Neural cell (in vitro differentiated cells): ENCODE results near the gene EPB41. TPM values are rescaled to one million over a fixed set of nuclear protein-coding genes. Genes with fewer than 3 reads are reported as not detected.

Source experiments
- H2AFZ ChIP-seq: fragments of 200-600, 300-800 bp; sonication (generic), shearing (Covaris generic); 2 replicates; pipeline ENCODE4 v1.6.0; 2014; ENCODE audit warnings: low read depth, mild to moderate bottlenecking, antibody characterized with exemption, low read length, moderate library complexity
- H3F3A ChIP-seq: fragments of 200-600 bp; shearing (Covaris generic); 2 replicates; pipeline ENCODE4 v1.6.1; 2016; ENCODE audit warnings: mild to moderate bottlenecking, moderate library complexity, mixed read lengths, antibody characterized with exemption, low read length; ENCODE audit not compliant: insufficient read depth, poor library complexity, severe bottlenecking
- H3K27ac ChIP-seq: fragments of 200-600, 300-800 bp; sonication (generic), shearing (Covaris generic); 2 replicates; pipeline ENCODE4 v1.5.1; 2014; ENCODE audit warnings: mild to moderate bottlenecking, low read length, moderate library complexity
- H3K27me3 ChIP-seq: fragments of 300-800, 200-600 bp; sonication (generic), shearing (Covaris generic); 2 replicates; pipeline ENCODE4 v1.6.0; 2014; ENCODE audit warnings: mild to moderate bottlenecking, low read depth, low read length, moderate library complexity; ENCODE audit not compliant: insufficient read depth
- H3K36me3 ChIP-seq: fragments of 300-800, 200-600 bp; sonication (generic), shearing (Covaris generic); 2 replicates; pipeline ENCODE4 v1.5.1; 2014; ENCODE audit warnings: mild to moderate bottlenecking, antibody characterized with exemption, low read length, moderate library complexity; ENCODE audit not compliant: insufficient read depth
- H3K4me2 ChIP-seq: fragments of 300-800, 200-600 bp; sonication (generic), shearing (Covaris generic); 2 replicates; pipeline ENCODE4 v1.6.0; 2014; ENCODE audit warnings: mild to moderate bottlenecking, low read length
- H3K4me3 ChIP-seq: fragments of 300-800, 200-600 bp; sonication (generic), shearing (Covaris generic); 2 replicates; pipeline ENCODE4 v1.5.1; 2014; ENCODE audit warnings: mild to moderate bottlenecking, low read length, moderate library complexity
- H3K79me2 ChIP-seq: fragments of 200-600 bp; shearing (Covaris generic); replicated peaks from 2 replicates; pipeline ENCODE4 v1.6.0; 2014; ENCODE audit warnings: mild to moderate bottlenecking, low read length, moderate library complexity; ENCODE audit not compliant: insufficient read depth
- H3K9ac ChIP-seq: fragments of 300-800, 200-600 bp; sonication (generic), shearing (Covaris generic); 2 replicates; pipeline ENCODE4 v1.6.1; 2016; ENCODE audit warnings: mild to moderate bottlenecking, low read length, mixed read lengths
- H3K9me2 ChIP-seq: fragments of 200-600 bp; shearing (Covaris generic); 2 replicates; pipeline ENCODE4 v1.6.1; 2016; ENCODE audit warnings: mild to moderate bottlenecking, low read length, mixed read lengths; ENCODE audit not compliant: insufficient read depth
- H3K9me3 ChIP-seq: fragments of 200-600, 300-800 bp; sonication (generic), shearing (Covaris generic); 2 replicates; pipeline ENCODE4 v1.6.1; 2016; ENCODE audit warnings: mild to moderate bottlenecking, mixed run types, low read length, moderate library complexity, mixed read lengths
- H4K20me1 ChIP-seq: fragments of 200-600 bp; shearing (Covaris generic); 2 replicates; pipeline ENCODE4 v1.6.1; 2016; ENCODE audit warnings: mild to moderate bottlenecking, mixed run types; ENCODE audit not compliant: insufficient read depth
- CTCF ChIP-seq: fragments of 450-650 bp; IDR thresholded peaks from 2 replicates; pipeline ENCODE4 v1.5.1; 2014; ENCODE audit warnings: antibody characterized with exemption, mild to moderate bottlenecking, moderate library complexity; ENCODE audit not compliant: poor library complexity, severe bottlenecking
- EP300 ChIP-seq: fragments of 450-650 bp; conservative IDR thresholded peaks from 2 replicates; pipeline ENCODE4 v1.6.1; 2014; ENCODE audit warnings: antibody characterized with exemption, mild to moderate bottlenecking, moderate library complexity; ENCODE audit not compliant: poor library complexity, severe bottlenecking
- EZH2 ChIP-seq: fragments of 200-600, 300-800 bp; shearing (Covaris generic), sonication (generic); IDR thresholded peaks from 2 replicates; pipeline ENCODE4 v1.6.1; 2014; ENCODE audit warnings: antibody characterized with exemption, low read length, borderline replicate concordance, mild to moderate bottlenecking; ENCODE audit not compliant: insufficient read depth, poor library complexity, severe bottlenecking
- MXI1 ChIP-seq: fragments of 450-650 bp; conservative IDR thresholded peaks from 2 replicates; pipeline ENCODE4 v1.6.1; 2014; ENCODE audit warnings: antibody characterized with exemption, mild to moderate bottlenecking; ENCODE audit not compliant: poor library complexity, severe bottlenecking
- POLR2AphosphoS5 ChIP-seq: IDR thresholded peaks from 2 replicates; pipeline ENCODE4 v1.6.1; 2012
- RAD21 ChIP-seq: fragments of 450-650 bp; conservative IDR thresholded peaks from 2 replicates; pipeline ENCODE4 v1.6.1; 2014; ENCODE audit warnings: antibody characterized with exemption, mild to moderate bottlenecking, moderate library complexity
- REST ChIP-seq: IDR thresholded peaks from 2 replicates; pipeline ENCODE4 v1.6.1; 2012; ENCODE audit warnings: borderline replicate concordance
- SMC3 ChIP-seq: fragments of 450-650 bp; conservative IDR thresholded peaks from 2 replicates; pipeline ENCODE4 v1.6.1; 2014; ENCODE audit warnings: antibody characterized with exemption, mild to moderate bottlenecking, moderate library complexity; ENCODE audit not compliant: poor library complexity
- TAF1 ChIP-seq: IDR thresholded peaks from 2 replicates; pipeline ENCODE4 v1.6.1; 2012; ENCODE audit warnings: low read depth
- polyA plus RNA-seq: library from polyadenylated mRNA; depleted of rRNA; stranded (reverse); fragments of >200 nt; gene quantifications from 2 replicates; pipeline ENCODE4 v1.2.3, GENCODE V29; 2014

EPB41 gene
- polyA plus RNA-seq, 1 donor from 2014 or later: 62.0 TPM

GRCh38 chr1:29117381-29117780 is 203.0 kb downstream of the EPB41 start:
- no peaks in the 10 kb centered on the region for H3F3A ChIP-seq
- H3K36me3 ChIP-seq: peaks cover 4% of the 10 kb centered on the region
- H3K9me2 ChIP-seq: no peaks in the 10 kb centered on the region
- H3K27me3 ChIP-seq: peaks cover 24% of the 10 kb centered on the region
- no peaks in the 10 kb centered on the region for H3K79me2 ChIP-seq
- no peaks in the 10 kb centered on the region for H3K9me3 ChIP-seq
- H3K4me2 ChIP-seq: no peak overlapping the region
- no peak overlapping the region for H2AFZ ChIP-seq
- H3K4me3 ChIP-seq: no peak overlapping the region
- TF ChIP-seq EZH2 (no peak), POLR2AphosphoS5 (no peak), SMC3 (no peak), TAF1 (no peak), MXI1 (no peak), RAD21 (no peak), EP300 (no peak), REST (no peak), CTCF (no peak)
- H4K20me1 ChIP-seq: no peaks in the 10 kb centered on the region
- no peak overlapping the region for H3K9ac ChIP-seq
- H3K27ac ChIP-seq: no peak overlapping the region

GRCh38 chr1:29119121-29119929 is 205.0 kb downstream of the EPB41 start:
- H3F3A ChIP-seq: no peaks in the 10 kb centered on the region
- no peaks in the 10 kb centered on the region for H3K9me2 ChIP-seq
- H3K4me3 ChIP-seq: no peak overlapping the region
- no peak overlapping the region for H3K27ac ChIP-seq
- H3K27me3 ChIP-seq: peaks cover 43% of the 10 kb centered on the region
- TF ChIP-seq EP300: no peak
- no peak for TF ChIP-seq EZH2
- TF ChIP-seq SMC3: no peak
- no peak for TF ChIP-seq CTCF
- TF ChIP-seq REST: no peak
- TF ChIP-seq MXI1: no peak
- TF ChIP-seq RAD21: no peak
- no peak for TF ChIP-seq POLR2AphosphoS5
- no peak for TF ChIP-seq TAF1
- H3K79me2 ChIP-seq: no peaks in the 10 kb centered on the region
- no peak overlapping the region for H3K9ac ChIP-seq
- H4K20me1 ChIP-seq: no peaks in the 10 kb centered on the region
- no peak overlapping the region for H2AFZ ChIP-seq
- peaks cover 4% of the 10 kb centered on the region for H3K36me3 ChIP-seq
- H3K4me2 ChIP-seq: no peak overlapping the region
- H3K9me3 ChIP-seq: no peaks in the 10 kb centered on the region
